Measurements from ENCODE around the gene MYB.

- TF ChIP-seq, protein P1, sequence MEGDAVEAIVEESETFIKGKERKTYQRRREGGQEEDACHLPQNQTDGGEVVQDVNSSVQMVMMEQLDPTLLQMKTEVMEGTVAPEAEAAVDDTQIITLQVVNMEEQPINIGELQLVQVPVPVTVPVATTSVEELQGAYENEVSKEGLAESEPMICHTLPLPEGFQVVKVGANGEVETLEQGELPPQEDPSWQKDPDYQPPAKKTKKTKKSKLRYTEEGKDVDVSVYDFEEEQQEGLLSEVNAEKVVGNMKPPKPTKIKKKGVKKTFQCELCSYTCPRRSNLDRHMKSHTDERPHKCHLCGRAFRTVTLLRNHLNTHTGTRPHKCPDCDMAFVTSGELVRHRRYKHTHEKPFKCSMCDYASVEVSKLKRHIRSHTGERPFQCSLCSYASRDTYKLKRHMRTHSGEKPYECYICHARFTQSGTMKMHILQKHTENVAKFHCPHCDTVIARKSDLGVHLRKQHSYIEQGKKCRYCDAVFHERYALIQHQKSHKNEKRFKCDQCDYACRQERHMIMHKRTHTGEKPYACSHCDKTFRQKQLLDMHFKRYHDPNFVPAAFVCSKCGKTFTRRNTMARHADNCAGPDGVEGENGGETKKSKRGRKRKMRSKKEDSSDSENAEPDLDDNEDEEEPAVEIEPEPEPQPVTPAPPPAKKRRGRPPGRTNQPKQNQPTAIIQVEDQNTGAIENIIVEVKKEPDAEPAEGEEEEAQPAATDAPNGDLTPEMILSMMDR (IDR thresholded peaks at IDR 0.05 in 2 of 3, conservative IDR thresholded peaks at IDR 0.05 in 1 of 3; ENCODE audit: borderline replicate concordance in 1 of 3, insufficient read depth in 1 of 3, low read depth in 2 of 3, low read length in 2 of 3): no peak
- TF ChIP-seq POLR2A (IDR thresholded peaks at IDR 0.05; ENCODE audit: borderline replicate concordance, extremely low read depth, insufficient read depth, insufficient read length) (no peak), REST (IDR thresholded peaks at IDR 0.05; ENCODE audit: low read depth) (no peak)
Measured at GRCh38 chr6:135243871-135244796, 63.0 kb downstream of the MYB start.
